Liver (tissue), 9 donors: Measurements from ENCODE around the gene RIMKLB. TPM values are rescaled to one million over a fixed set of nuclear protein-coding genes. Genes with fewer than 3 reads are reported as not detected.

Experiments used
- DNase-seq: peaks from one replicate; pipeline ENCODE4 v3.0.0-alpha.2; 2017; ENCODE audit warnings: low spot score
- H3K27ac ChIP-seq, 2 donors: one replicate each; pipeline ENCODE4 v1.7.0; 2013; ENCODE audit warnings: inconsistent platforms in 2 of 2, low read length in 2 of 2, control low read depth in 1 of 2, low read depth in 1 of 2, mild to moderate bottlenecking in 1 of 2
- H3K27me3 ChIP-seq, 4 donors: one replicate each; pipeline versions ENCODE4 v1.6.1 to v1.7.0; 2013; ENCODE audit warnings: low read length in 3 of 4, inconsistent platforms in 1 of 4, mild to moderate bottlenecking in 1 of 4, moderate library complexity in 1 of 4; ENCODE audit not compliant: control insufficient read depth in 4 of 4, insufficient read depth in 4 of 4
- H3K36me3 ChIP-seq, 4 donors: one replicate each; pipeline versions ENCODE4 v1.6.1 to v1.7.0; 2013; ENCODE audit warnings: low read length in 3 of 4, mild to moderate bottlenecking in 3 of 4, low read depth in 1 of 4, moderate library complexity in 1 of 4; ENCODE audit not compliant: control insufficient read depth in 4 of 4, insufficient read depth in 3 of 4
- H3K4me1 ChIP-seq, 4 donors: one replicate each; pipeline versions ENCODE4 v1.6.1 to v1.7.0; 2013; ENCODE audit warnings: low read length in 3 of 4, mild to moderate bottlenecking in 3 of 4, moderate library complexity in 1 of 4; ENCODE audit not compliant: control insufficient read depth in 4 of 4, insufficient read depth in 4 of 4
- H3K4me3 ChIP-seq, 3 donors: one replicate each; pipeline versions ENCODE4 v1.6.1 to v1.7.0; 2013; ENCODE audit warnings: low read length in 3 of 3, control low read depth in 1 of 3, low read depth in 1 of 3, mild to moderate bottlenecking in 1 of 3
- H3K9ac ChIP-seq, 2 donors: one replicate each; pipeline ENCODE4 v1.7.0; 2013; ENCODE audit warnings: low read length in 2 of 2, mild to moderate bottlenecking in 2 of 2, moderate library complexity in 2 of 2, control low read depth in 1 of 2, low read depth in 1 of 2
- H3K9me3 ChIP-seq, 4 donors: one replicate each; pipeline versions ENCODE4 v1.6.1 to v1.7.0; 2013; ENCODE audit warnings: low read length in 3 of 4; ENCODE audit not compliant: control insufficient read depth in 4 of 4
- EGR1 ChIP-seq, 2 donors: IDR thresholded peaks; 2 replicates each; pipeline ENCODE4 v1.6.1; 2016 to 2018; ENCODE audit warnings: antibody characterized with exemption in 2 of 2, low read depth in 2 of 2
- FOXA1 ChIP-seq: IDR thresholded peaks from 2 replicates; pipeline ENCODE4 v1.6.1; 2016; ENCODE audit warnings: antibody characterized with exemption
- FOXA2 ChIP-seq: IDR thresholded peaks from 2 replicates; pipeline ENCODE4 v1.6.1; 2016; ENCODE audit warnings: antibody characterized with exemption
- GABPA ChIP-seq, 2 donors: IDR thresholded peaks in 1 of 2; conservative IDR thresholded peaks in 1 of 2; 2 replicates each; pipeline ENCODE4 v1.6.1; 2016; ENCODE audit warnings: antibody characterized with exemption in 2 of 2, mild to moderate bottlenecking in 1 of 2, moderate library complexity in 1 of 2
- HNF4A ChIP-seq, 2 donors: conservative IDR thresholded peaks; 2 replicates each; pipeline ENCODE4 v1.6.1; 2016; ENCODE audit warnings: antibody characterized with exemption in 2 of 2, mild to moderate bottlenecking in 2 of 2
- HNF4G ChIP-seq: IDR thresholded peaks from 2 replicates; pipeline ENCODE4 v1.6.1; 2016; ENCODE audit warnings: antibody characterized with exemption
- NR2F2 ChIP-seq: IDR thresholded peaks from 2 replicates; pipeline ENCODE4 v1.6.1; 2016; ENCODE audit warnings: antibody characterized with exemption
- SP1 ChIP-seq: IDR thresholded peaks from 2 replicates; pipeline ENCODE4 v1.6.1; 2018; ENCODE audit warnings: antibody characterized with exemption, mild to moderate bottlenecking
- TAF1 ChIP-seq: conservative IDR thresholded peaks from 2 replicates; pipeline ENCODE4 v1.6.1; 2016; ENCODE audit warnings: antibody characterized with exemption, mild to moderate bottlenecking
- YY1 ChIP-seq: IDR thresholded peaks from 2 replicates; pipeline ENCODE4 v1.6.1; 2016; ENCODE audit warnings: antibody characterized with exemption, mild to moderate bottlenecking
- WGBS: extraction: QIAGEN DNeasy Blood & Tissue Kit; methylation state at CpG from one replicate; pipeline ENCODE4 v1.1.7; 2013; 5-methylcytosine and 5-hydroxymethylcytosine counted together
- polyA plus RNA-seq, 2 donors: library from polyadenylated mRNA; stranded (reverse) in 1 of 2; unstranded in 1 of 2; fragments of 200-250 nt in 1 of 2; fragments of >200 nt in 1 of 2; fragmentation: Nextera tagmentation in 1 of 2; extraction: Ambion mirVana in 1 of 2; gene quantifications; one replicate each; pipeline versions ENCODE4 v1.2.1 to v1.2.3, GENCODE V29; 2013 to 2015
- total RNA-seq, 2 donors: library from RNA; depleted of rRNA; stranded (reverse); fragments of >200 nt; gene quantifications; one replicate each; pipeline ENCODE4 v1.2.3, GENCODE V29; 2014
- TF ChIP-seq, protein P1 (sequence below): fragments of 150-350 bp; IDR thresholded peaks from 2 replicates; pipeline ENCODE4 v1.5.1; 2017; ENCODE audit warnings: improper control_type of control experiment, low read depth, low read length; ENCODE audit not compliant: missing input control
- TF ChIP-seq, protein P2 (sequence below): IDR thresholded peaks from 2 replicates; pipeline ENCODE4 v1.6.1; 2016; ENCODE audit warnings: antibody characterized with exemption
- TF ChIP-seq, protein P3 (sequence below): IDR thresholded peaks from 2 replicates; pipeline ENCODE4 v1.6.1; 2016; ENCODE audit warnings: antibody characterized with exemption
- TF ChIP-seq, protein P4 (sequence below): IDR thresholded peaks from 2 replicates; pipeline ENCODE4 v1.6.1; 2016; ENCODE audit warnings: antibody characterized with exemption, mild to moderate bottlenecking
- TF ChIP-seq, protein P5 (sequence below): IDR thresholded peaks from 2 replicates; pipeline ENCODE4 v1.6.1; 2016; ENCODE audit warnings: antibody characterized with exemption
- donor health status: healthy.
- donor health status: healthy.
- donor health status: healthy.
- donor health status: healthy.
- donor health status: healthy.

The RIMKLB gene
- total and polyA plus RNA-seq, 4 donors: 1.6 to 9.5 (median 3.8) TPM

DNA sequence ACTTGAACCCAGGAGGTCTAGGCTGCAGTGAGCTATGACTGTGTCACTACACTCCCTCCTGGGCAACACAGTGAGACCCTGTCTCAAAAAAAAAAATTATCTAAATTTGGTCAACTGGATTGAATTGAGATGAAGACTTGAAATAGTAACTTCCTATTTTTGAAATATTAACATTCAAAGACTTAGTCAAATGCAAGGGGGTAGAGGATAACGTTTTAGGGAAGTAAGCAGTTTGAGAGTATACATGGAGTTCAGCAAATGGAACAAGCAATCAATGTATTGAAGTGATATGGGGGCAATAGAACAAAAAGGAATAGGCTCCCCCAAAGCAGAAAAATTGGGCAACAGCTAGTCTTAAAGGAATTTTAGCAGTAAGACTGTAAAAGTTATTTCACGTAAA is 30.5 kb upstream of the RIMKLB start:
- no peaks in the 10 kb centered on the region for H3K27me3 ChIP-seq
- no peak overlapping the region for H3K4me3 ChIP-seq
- no peak overlapping the region for H3K27ac ChIP-seq
- 64% methylated on average over 2 of the region's 2 CpGs for WGBS
- DNase-seq: no peak
- no peak overlapping the region for H3K9ac ChIP-seq
- H3K9me3 ChIP-seq: no peaks in the 10 kb centered on the region
- no peak for TF ChIP-seq YY1
- H3K36me3 ChIP-seq: no peaks in the 10 kb centered on the region
- no peaks in the 10 kb centered on the region for H3K4me1 ChIP-seq

DNA sequence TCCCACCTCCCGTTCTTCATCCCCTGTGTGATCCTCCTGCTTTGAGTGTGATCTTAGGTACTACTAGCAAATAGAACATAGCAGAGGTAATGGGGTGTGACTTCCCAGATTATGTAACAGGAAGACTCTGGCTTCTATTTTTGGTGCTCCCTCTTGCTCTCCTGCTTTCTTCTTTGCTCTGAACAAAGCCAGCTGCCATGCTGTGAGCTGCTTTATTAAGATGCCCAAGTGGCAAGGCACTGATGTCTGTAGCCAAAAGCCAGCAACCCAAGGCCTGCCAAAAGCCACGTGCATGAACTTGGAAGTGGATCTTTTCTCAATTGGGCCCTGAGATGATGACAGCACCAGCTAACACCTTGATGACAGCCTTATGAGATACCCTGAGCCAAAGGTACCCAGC is 29.4 kb upstream of the RIMKLB start:
- Histone ChIP-seq H3K9me3 (no peaks in the 10 kb centered on the region), H3K36me3 (no peaks in the 10 kb centered on the region), H3K27ac (no peak overlapping the region), H3K27me3 (no peaks in the 10 kb centered on the region), H3K4me3 (no peak overlapping the region), H3K9ac (no peak overlapping the region), H3K4me1 (no peaks in the 10 kb centered on the region)
- no peak for TF ChIP-seq EGR1 (IDR thresholded peaks at IDR 0.05; ENCODE audit: low read depth in 2 of 2)
- TF ChIP-seq SP1: no peak
- TF ChIP-seq, protein P1, sequence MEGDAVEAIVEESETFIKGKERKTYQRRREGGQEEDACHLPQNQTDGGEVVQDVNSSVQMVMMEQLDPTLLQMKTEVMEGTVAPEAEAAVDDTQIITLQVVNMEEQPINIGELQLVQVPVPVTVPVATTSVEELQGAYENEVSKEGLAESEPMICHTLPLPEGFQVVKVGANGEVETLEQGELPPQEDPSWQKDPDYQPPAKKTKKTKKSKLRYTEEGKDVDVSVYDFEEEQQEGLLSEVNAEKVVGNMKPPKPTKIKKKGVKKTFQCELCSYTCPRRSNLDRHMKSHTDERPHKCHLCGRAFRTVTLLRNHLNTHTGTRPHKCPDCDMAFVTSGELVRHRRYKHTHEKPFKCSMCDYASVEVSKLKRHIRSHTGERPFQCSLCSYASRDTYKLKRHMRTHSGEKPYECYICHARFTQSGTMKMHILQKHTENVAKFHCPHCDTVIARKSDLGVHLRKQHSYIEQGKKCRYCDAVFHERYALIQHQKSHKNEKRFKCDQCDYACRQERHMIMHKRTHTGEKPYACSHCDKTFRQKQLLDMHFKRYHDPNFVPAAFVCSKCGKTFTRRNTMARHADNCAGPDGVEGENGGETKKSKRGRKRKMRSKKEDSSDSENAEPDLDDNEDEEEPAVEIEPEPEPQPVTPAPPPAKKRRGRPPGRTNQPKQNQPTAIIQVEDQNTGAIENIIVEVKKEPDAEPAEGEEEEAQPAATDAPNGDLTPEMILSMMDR: no peak
- TF ChIP-seq TAF1: no peak
- TF ChIP-seq GABPA (IDR thresholded peaks at IDR 0.05 in 1 of 2, conservative IDR thresholded peaks at IDR 0.05 in 1 of 2): no peak
- TF ChIP-seq FOXA2: no peak
- TF ChIP-seq, protein P2, sequence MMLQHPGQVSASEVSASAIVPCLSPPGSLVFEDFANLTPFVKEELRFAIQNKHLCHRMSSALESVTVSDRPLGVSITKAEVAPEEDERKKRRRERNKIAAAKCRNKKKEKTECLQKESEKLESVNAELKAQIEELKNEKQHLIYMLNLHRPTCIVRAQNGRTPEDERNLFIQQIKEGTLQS: no peak
- TF ChIP-seq, protein P3, sequence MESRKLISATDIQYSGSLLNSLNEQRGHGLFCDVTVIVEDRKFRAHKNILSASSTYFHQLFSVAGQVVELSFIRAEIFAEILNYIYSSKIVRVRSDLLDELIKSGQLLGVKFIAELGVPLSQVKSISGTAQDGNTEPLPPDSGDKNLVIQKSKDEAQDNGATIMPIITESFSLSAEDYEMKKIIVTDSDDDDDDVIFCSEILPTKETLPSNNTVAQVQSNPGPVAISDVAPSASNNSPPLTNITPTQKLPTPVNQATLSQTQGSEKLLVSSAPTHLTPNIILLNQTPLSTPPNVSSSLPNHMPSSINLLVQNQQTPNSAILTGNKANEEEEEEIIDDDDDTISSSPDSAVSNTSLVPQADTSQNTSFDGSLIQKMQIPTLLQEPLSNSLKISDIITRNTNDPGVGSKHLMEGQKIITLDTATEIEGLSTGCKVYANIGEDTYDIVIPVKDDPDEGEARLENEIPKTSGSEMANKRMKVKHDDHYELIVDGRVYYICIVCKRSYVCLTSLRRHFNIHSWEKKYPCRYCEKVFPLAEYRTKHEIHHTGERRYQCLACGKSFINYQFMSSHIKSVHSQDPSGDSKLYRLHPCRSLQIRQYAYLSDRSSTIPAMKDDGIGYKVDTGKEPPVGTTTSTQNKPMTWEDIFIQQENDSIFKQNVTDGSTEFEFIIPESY: no peak
- TF ChIP-seq, protein P4, sequence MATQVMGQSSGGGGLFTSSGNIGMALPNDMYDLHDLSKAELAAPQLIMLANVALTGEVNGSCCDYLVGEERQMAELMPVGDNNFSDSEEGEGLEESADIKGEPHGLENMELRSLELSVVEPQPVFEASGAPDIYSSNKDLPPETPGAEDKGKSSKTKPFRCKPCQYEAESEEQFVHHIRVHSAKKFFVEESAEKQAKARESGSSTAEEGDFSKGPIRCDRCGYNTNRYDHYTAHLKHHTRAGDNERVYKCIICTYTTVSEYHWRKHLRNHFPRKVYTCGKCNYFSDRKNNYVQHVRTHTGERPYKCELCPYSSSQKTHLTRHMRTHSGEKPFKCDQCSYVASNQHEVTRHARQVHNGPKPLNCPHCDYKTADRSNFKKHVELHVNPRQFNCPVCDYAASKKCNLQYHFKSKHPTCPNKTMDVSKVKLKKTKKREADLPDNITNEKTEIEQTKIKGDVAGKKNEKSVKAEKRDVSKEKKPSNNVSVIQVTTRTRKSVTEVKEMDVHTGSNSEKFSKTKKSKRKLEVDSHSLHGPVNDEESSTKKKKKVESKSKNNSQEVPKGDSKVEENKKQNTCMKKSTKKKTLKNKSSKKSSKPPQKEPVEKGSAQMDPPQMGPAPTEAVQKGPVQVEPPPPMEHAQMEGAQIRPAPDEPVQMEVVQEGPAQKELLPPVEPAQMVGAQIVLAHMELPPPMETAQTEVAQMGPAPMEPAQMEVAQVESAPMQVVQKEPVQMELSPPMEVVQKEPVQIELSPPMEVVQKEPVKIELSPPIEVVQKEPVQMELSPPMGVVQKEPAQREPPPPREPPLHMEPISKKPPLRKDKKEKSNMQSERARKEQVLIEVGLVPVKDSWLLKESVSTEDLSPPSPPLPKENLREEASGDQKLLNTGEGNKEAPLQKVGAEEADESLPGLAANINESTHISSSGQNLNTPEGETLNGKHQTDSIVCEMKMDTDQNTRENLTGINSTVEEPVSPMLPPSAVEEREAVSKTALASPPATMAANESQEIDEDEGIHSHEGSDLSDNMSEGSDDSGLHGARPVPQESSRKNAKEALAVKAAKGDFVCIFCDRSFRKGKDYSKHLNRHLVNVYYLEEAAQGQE: no peak
- TF ChIP-seq, protein P5, sequence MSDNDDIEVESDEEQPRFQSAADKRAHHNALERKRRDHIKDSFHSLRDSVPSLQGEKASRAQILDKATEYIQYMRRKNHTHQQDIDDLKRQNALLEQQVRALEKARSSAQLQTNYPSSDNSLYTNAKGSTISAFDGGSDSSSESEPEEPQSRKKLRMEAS: no peak
- TF ChIP-seq FOXA1: no peak
- TF ChIP-seq HNF4G: no peak
- no peak for TF ChIP-seq HNF4A (conservative IDR thresholded peaks at IDR 0.05)
- TF ChIP-seq YY1: no peak
- no peak for TF ChIP-seq NR2F2
- DNase-seq: no peak
- WGBS: 80% methylated on average over 2 of the region's 2 CpGs
